ENCODE results near the gene LEPR.
A peak's percentile ranks its signal among the peaks of the same experiment; 100 is the strongest.
"Not testable (repeated sequence)": the region's sequence is repeated elsewhere in the genome, so short reads cannot be mapped to it uniquely, and the experiment has no call there.

Gene LEPR

GRCh38 chr1:65459397-65459768, 38.9 kb downstream of the LEPR start:
- H3K79me2 ChIP-seq (ENCODE audit: insufficient read depth, low read length) = no peaks in the 10 kb centered on the region
- H3K27me3 ChIP-seq (ENCODE audit: insufficient read depth, low read length) = no peaks in the 10 kb centered on the region
- no peaks in the 10 kb centered on the region for H4K20me1 ChIP-seq (ENCODE audit: insufficient read depth, low read length)
- no peak overlapping the region for H3K9ac ChIP-seq (ENCODE audit: low read length)
- no peaks in the 10 kb centered on the region for H3K9me3 ChIP-seq (ENCODE audit: low read length)
- no peak for TF ChIP-seq EZH2 (IDR thresholded peaks at IDR 0.05; ENCODE audit: borderline replicate concordance, low read length)
- TF ChIP-seq, protein P1, sequence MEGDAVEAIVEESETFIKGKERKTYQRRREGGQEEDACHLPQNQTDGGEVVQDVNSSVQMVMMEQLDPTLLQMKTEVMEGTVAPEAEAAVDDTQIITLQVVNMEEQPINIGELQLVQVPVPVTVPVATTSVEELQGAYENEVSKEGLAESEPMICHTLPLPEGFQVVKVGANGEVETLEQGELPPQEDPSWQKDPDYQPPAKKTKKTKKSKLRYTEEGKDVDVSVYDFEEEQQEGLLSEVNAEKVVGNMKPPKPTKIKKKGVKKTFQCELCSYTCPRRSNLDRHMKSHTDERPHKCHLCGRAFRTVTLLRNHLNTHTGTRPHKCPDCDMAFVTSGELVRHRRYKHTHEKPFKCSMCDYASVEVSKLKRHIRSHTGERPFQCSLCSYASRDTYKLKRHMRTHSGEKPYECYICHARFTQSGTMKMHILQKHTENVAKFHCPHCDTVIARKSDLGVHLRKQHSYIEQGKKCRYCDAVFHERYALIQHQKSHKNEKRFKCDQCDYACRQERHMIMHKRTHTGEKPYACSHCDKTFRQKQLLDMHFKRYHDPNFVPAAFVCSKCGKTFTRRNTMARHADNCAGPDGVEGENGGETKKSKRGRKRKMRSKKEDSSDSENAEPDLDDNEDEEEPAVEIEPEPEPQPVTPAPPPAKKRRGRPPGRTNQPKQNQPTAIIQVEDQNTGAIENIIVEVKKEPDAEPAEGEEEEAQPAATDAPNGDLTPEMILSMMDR (IDR thresholded peaks at IDR 0.05; ENCODE audit: low read length) = peak; percentile 74
- H3K4me2 ChIP-seq (ENCODE audit: low read length) = no peak overlapping the region
- H3K9me2 ChIP-seq (ENCODE audit: low read depth, low read length) = no peaks in the 10 kb centered on the region
- no peak overlapping the region for H2AFZ ChIP-seq (ENCODE audit: low read length)
- no peaks in the 10 kb centered on the region for H3F3A ChIP-seq (ENCODE audit: insufficient read depth, low read length)
- H3K4me3 ChIP-seq (ENCODE audit: low read depth, low read length, poor library complexity, severe bottlenecking) = no peak overlapping the region
- H3K27ac ChIP-seq (ENCODE audit: low read depth, low read length, poor library complexity, severe bottlenecking) = no peak overlapping the region
- H3K36me3 ChIP-seq (ENCODE audit: insufficient read depth, low read length) = no peaks in the 10 kb centered on the region
- no peaks in the 10 kb centered on the region for H3K4me1 ChIP-seq (ENCODE audit: insufficient read depth, low read length, severe bottlenecking)

DNA sequence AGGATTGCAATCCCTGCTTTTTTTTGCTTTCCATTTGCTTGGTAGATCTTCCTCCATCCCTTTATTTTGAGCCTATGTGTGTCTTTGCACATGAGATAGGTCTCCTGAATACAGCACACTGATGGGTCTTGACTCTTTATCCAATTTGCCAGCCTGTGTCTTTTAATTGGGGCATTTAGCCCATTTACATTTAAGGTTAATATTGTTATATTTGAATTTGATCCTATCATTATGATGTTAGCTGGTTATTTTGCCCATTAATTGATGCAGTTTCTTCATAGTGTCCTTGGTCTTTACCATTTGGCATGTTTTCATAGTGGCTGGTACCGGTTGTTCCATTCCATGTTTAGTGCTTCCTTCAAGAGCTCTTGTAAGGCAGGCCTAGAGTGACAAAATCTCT, 45.4 kb downstream of the LEPR start:
- H3K4me1 ChIP-seq (ENCODE audit: insufficient read depth, low read length, severe bottlenecking); H3K9me2 ChIP-seq (ENCODE audit: low read depth, low read length); H3K36me3 ChIP-seq (ENCODE audit: insufficient read depth, low read length); H2AFZ ChIP-seq (ENCODE audit: low read length); H3K27me3 ChIP-seq (ENCODE audit: insufficient read depth, low read length); H3K79me2 ChIP-seq (ENCODE audit: insufficient read depth, low read length); H3K9me3 ChIP-seq (ENCODE audit: low read length); H3F3A ChIP-seq (ENCODE audit: insufficient read depth, low read length); H3K27ac ChIP-seq (ENCODE audit: low read depth, low read length, poor library complexity, severe bottlenecking); H4K20me1 ChIP-seq (ENCODE audit: insufficient read depth, low read length); H3K4me3 ChIP-seq (ENCODE audit: low read depth, low read length, poor library complexity, severe bottlenecking); H3K9ac ChIP-seq (ENCODE audit: low read length); H3K4me2 ChIP-seq (ENCODE audit: low read length): not testable (repeated sequence)

GRCh38 chr1:65467536-65467935, 47.1 kb downstream of the LEPR start:
- no peaks in the 10 kb centered on the region for H4K20me1 ChIP-seq (ENCODE audit: insufficient read depth, low read length)
- H3K27ac ChIP-seq (ENCODE audit: low read depth, low read length, poor library complexity, severe bottlenecking) = no peak overlapping the region
- H3K9ac ChIP-seq (ENCODE audit: low read length) = no peak overlapping the region
- peaks cover 8% of the 10 kb centered on the region for H3K4me1 ChIP-seq (ENCODE audit: insufficient read depth, low read length, severe bottlenecking)
- TF ChIP-seq EZH2 (IDR thresholded peaks at IDR 0.05; ENCODE audit: borderline replicate concordance, low read length) = no peak
- TF ChIP-seq, protein P1 (IDR thresholded peaks at IDR 0.05; ENCODE audit: low read length) = peak; percentile 5; the same call in 1 of the 2 replicates
- no peaks in the 10 kb centered on the region for H3F3A ChIP-seq (ENCODE audit: insufficient read depth, low read length)
- H3K36me3 ChIP-seq (ENCODE audit: insufficient read depth, low read length) = no peaks in the 10 kb centered on the region
- H3K4me3 ChIP-seq (ENCODE audit: low read depth, low read length, poor library complexity, severe bottlenecking) = no peak overlapping the region
- H3K79me2 ChIP-seq (ENCODE audit: insufficient read depth, low read length) = no peaks in the 10 kb centered on the region
- no peak overlapping the region for H2AFZ ChIP-seq (ENCODE audit: low read length)
- H3K9me3 ChIP-seq (ENCODE audit: low read length) = no peaks in the 10 kb centered on the region
- H3K4me2 ChIP-seq (ENCODE audit: low read length) = no peak overlapping the region
- H3K27me3 ChIP-seq (ENCODE audit: insufficient read depth, low read length) = no peaks in the 10 kb centered on the region
- H3K9me2 ChIP-seq (ENCODE audit: low read depth, low read length) = no peaks in the 10 kb centered on the region

DNA sequence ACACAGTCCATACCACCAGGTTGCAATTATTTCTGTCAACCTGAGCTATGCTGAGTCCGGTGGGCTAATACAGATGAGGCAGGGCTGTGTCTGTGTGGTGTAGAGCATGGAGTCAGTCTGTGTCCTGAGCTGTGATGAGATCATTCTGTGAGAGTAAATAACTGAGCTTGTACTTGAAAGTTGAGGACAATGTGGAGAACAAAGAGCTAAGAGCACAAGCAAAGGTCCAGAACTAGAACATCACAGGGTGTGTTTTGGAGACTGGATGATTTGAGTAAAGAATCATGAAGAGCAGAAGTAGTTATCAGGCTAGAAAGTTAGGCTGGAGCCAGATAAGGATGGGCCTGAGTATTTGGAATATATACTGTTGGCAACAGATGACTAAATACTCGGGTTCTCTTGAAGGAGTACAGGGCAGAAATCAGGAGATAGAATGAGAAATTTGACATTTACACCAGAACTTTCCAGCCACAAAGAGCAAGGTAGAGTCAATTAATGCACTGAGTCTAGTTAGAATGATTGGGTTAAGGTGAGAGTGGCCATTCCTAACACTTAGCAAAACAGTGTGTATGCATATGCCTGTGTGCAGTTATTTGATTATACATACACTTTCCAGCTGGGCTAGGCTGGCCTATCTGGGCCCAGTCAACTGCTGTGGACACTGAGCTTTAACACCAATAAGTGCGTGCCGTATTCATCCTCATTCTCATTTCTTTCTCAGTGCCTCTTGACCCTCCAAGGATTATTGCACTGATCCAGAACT, 48.8 kb downstream of the LEPR start:
- Histone ChIP-seq H3K4me3 (ENCODE audit: low read depth, low read length, poor library complexity, severe bottlenecking) (no peak overlapping the region), H3K9ac (ENCODE audit: low read length) (no peak overlapping the region), H2AFZ (ENCODE audit: low read length) (no peak overlapping the region), H3K4me1 (ENCODE audit: insufficient read depth, low read length, severe bottlenecking) (peaks cover 8% of the 10 kb centered on the region), H3K36me3 (ENCODE audit: insufficient read depth, low read length) (no peaks in the 10 kb centered on the region), H3K4me2 (ENCODE audit: low read length) (no peak overlapping the region), H3K79me2 (ENCODE audit: insufficient read depth, low read length) (no peaks in the 10 kb centered on the region), H3F3A (ENCODE audit: insufficient read depth, low read length) (no peaks in the 10 kb centered on the region), H3K27me3 (ENCODE audit: insufficient read depth, low read length) (no peaks in the 10 kb centered on the region), H3K27ac (ENCODE audit: low read depth, low read length, poor library complexity, severe bottlenecking) (no peak overlapping the region), H3K9me2 (ENCODE audit: low read depth, low read length) (no peaks in the 10 kb centered on the region), H3K9me3 (ENCODE audit: low read length) (no peaks in the 10 kb centered on the region), H4K20me1 (ENCODE audit: insufficient read depth, low read length) (no peaks in the 10 kb centered on the region)
- TF ChIP-seq, protein P1 (IDR thresholded peaks at IDR 0.05; ENCODE audit: low read length) = no peak
- TF ChIP-seq EZH2 (IDR thresholded peaks at IDR 0.05; ENCODE audit: borderline replicate concordance, low read length) = no peak
